HCT116 (cell line): ENCODE data around the gene RELL1. TPM values are rescaled to one million over a fixed set of nuclear protein-coding genes. Genes with fewer than 3 reads are reported as not detected.

ENCODE experiments used
- ATAC-seq: fragments of 200-7000 bp; cut with Tn5 transposase; 2 replicates; pipeline ENCODE4 v1.9.1; 2020; ENCODE audit warnings: mild to moderate bottlenecking, moderate library complexity
- BruUV-seq: library from RNA; stranded (reverse); fragments of 400-500 nt; replicated peaks from 2 replicates; lab custom pipeline; 2021; lab: Mats Ljungman, UMichigan
- CTCF ChIA-PET: fragments of 300-600 bp; sonication (Branson Sonifier 250); formaldehyde crosslinking; loops from one replicate; lab custom pipeline; 2021; ENCODE audit warnings: antibody characterized with exemption; lab: Charles Lee
- POLR2A ChIA-PET: fragments of 300-600, 350-600 bp; sonication (Branson Sonifier 250); formaldehyde crosslinking; loops from one replicate; lab custom pipeline; 2021; ENCODE audit warnings: antibody characterized with exemption; lab: Charles Lee
- RAD21 ChIA-PET, 2 experiments: fragments of 300-600 bp; sonication (Branson Sonifier 250); formaldehyde crosslinking; loops; one replicate each; lab custom pipeline; 2023; ENCODE audit warnings: low total read pairs in 2 of 2; ENCODE audit not compliant: uncharacterized antibody in 2 of 2, unreplicated experiment in 2 of 2, low non-redundant PET in 1 of 2; lab: Charles Lee
- DNase-seq: peaks from one replicate; pipeline ENCODE4 v3.0.0-alpha.2; 2010; ENCODE audit warnings: low read depth, low spot score
- H2AFZ ChIP-seq: fragments of 200-600 bp; shearing (Covaris generic), sonication (generic); 2 replicates; pipeline ENCODE4 v1.6.1; 2017; ENCODE audit warnings: low read depth, mixed run types, mixed read lengths, antibody characterized with exemption, low read length; ENCODE audit not compliant: poor library complexity, severe bottlenecking
- H3K27ac ChIP-seq: 2 replicates; pipeline ENCODE4 v1.5.1; 2012; ENCODE audit warnings: low read depth, low read length
- H3K27me3 ChIP-seq: fragments of 200-600 bp; sonication (generic); 2 replicates; pipeline ENCODE4 v1.6.1; 2016; ENCODE audit warnings: mixed run types, low read length, mixed read lengths; ENCODE audit not compliant: insufficient read depth
- H3K36me3 ChIP-seq, 2 experiments: fragments of 200-500 bp in 1 of 2; fragments of 200-600 bp in 1 of 2; sonication (Bioruptor generic) in 1 of 2; sonication (generic) in 1 of 2; 2 replicates each; pipeline versions ENCODE4 v1.5.1 to v1.6.1; 2014 to 2016; ENCODE audit warnings: low read length in 2 of 2, inconsistent platforms in 1 of 2, mixed read lengths in 1 of 2, mixed run types in 1 of 2; ENCODE audit not compliant: insufficient read depth in 2 of 2, control insufficient read depth in 1 of 2
- H3K4me1 ChIP-seq, 2 experiments: fragments of 200-600 bp in 1 of 2; sonication (generic) in 1 of 2; 2 replicates each; pipeline versions ENCODE4 v1.5.1 to v1.6.1; 2012 to 2017; ENCODE audit warnings: low read length in 2 of 2, inconsistent platforms in 1 of 2, mild to moderate bottlenecking in 1 of 2, mixed read lengths in 1 of 2, mixed run types in 1 of 2, moderate library complexity in 1 of 2; ENCODE audit not compliant: insufficient read depth in 2 of 2, control insufficient read depth in 1 of 2
- H3K4me2 ChIP-seq: fragments of 200-600 bp; sonication (generic); 2 replicates; pipeline ENCODE4 v1.6.1; 2017; ENCODE audit warnings: mixed run types, low read length, mixed read lengths
- H3K4me3 ChIP-seq, 2 experiments: fragments of 200-600 bp in 1 of 2; sonication (generic) in 1 of 2; replicated peaks in 1 of 2; 2 replicates each; pipeline ENCODE4 v1.5.1; 2011 to 2016; ENCODE audit warnings: low read length in 2 of 2, control low read depth in 1 of 2, low read depth in 1 of 2, mild to moderate bottlenecking in 1 of 2, mixed read lengths in 1 of 2, mixed run types in 1 of 2
- H3K79me2 ChIP-seq: fragments of 200-600 bp; sonication (generic); 2 replicates; pipeline ENCODE4 v1.6.1; 2017; ENCODE audit warnings: mild to moderate bottlenecking, mixed run types, low read length, moderate library complexity, mixed read lengths; ENCODE audit not compliant: insufficient read depth
- H3K9ac ChIP-seq: fragments of 200-600 bp; sonication (generic); 2 replicates; pipeline ENCODE4 v1.6.1; 2016; ENCODE audit warnings: low read length, mixed read lengths
- H3K9me2 ChIP-seq: fragments of 200-600 bp; sonication (generic), shearing (Covaris generic); 2 replicates; pipeline ENCODE4 v1.6.1; 2017; ENCODE audit warnings: mixed run types, mild to moderate bottlenecking, moderate library complexity; ENCODE audit not compliant: insufficient read depth
- H3K9me3 ChIP-seq, 2 experiments: fragments of 200-500 bp in 1 of 2; fragments of 200-600 bp in 1 of 2; sonication (Bioruptor generic) in 1 of 2; sonication (generic) in 1 of 2; 2 replicates each; pipeline ENCODE4 v1.6.1; 2014 to 2017; ENCODE audit warnings: low read length in 2 of 2, mixed read lengths in 2 of 2, inconsistent platforms in 1 of 2, low read depth in 1 of 2, mild to moderate bottlenecking in 1 of 2, mixed run types in 1 of 2, moderate library complexity in 1 of 2; ENCODE audit not compliant: control insufficient read depth in 1 of 2, insufficient read depth in 1 of 2
- H4K20me1 ChIP-seq: fragments of 200-600 bp; sonication (generic), shearing (Covaris generic); 2 replicates; pipeline ENCODE4 v1.6.1; 2017; ENCODE audit warnings: mixed run types, mild to moderate bottlenecking, moderate library complexity; ENCODE audit not compliant: insufficient read depth
- CEBPB ChIP-seq: IDR thresholded peaks from 2 replicates; pipeline ENCODE4 v1.6.1; 2012; ENCODE audit warnings: low read depth
- EGR1 ChIP-seq: IDR thresholded peaks from 2 replicates; pipeline ENCODE4 v1.6.1; 2012; ENCODE audit warnings: low read depth
- EZH2phosphoT487 ChIP-seq: fragments of 200-600 bp; IDR thresholded peaks from 2 replicates; pipeline ENCODE4 v1.6.1; 2018; ENCODE audit warnings: antibody characterized with exemption, borderline replicate concordance
- FOSL1 ChIP-seq: IDR thresholded peaks from 2 replicates; pipeline ENCODE4 v1.6.1; 2012; ENCODE audit warnings: low read depth
- JUND ChIP-seq: IDR thresholded peaks from 2 replicates; pipeline ENCODE4 v1.6.1; 2012
- RAD21 ChIP-seq: IDR thresholded peaks from 2 replicates; pipeline ENCODE4 v1.6.1; 2012; ENCODE audit warnings: low read depth, mild to moderate bottlenecking
- SIN3A ChIP-seq: IDR thresholded peaks from 2 replicates; pipeline ENCODE4 v1.6.1; 2012; ENCODE audit warnings: low read depth
- SP1 ChIP-seq: IDR thresholded peaks from 2 replicates; pipeline ENCODE4 v1.6.1; 2012; ENCODE audit warnings: low read depth
- SRF ChIP-seq: IDR thresholded peaks from 2 replicates; pipeline ENCODE4 v1.6.1; 2012; ENCODE audit warnings: low read depth
- TCF7L2 ChIP-seq: IDR thresholded peaks from 2 replicates; pipeline ENCODE4 v1.7.0; 2011; ENCODE audit warnings: borderline replicate concordance, inconsistent platforms; ENCODE audit not compliant: insufficient read depth, insufficient read length; ENCODE audit errors: extremely low read depth
- YY1 ChIP-seq: IDR thresholded peaks from 2 replicates; pipeline ENCODE4 v1.6.1; 2011; ENCODE audit warnings: low read length, low read depth, moderate library complexity, mild to moderate bottlenecking; ENCODE audit not compliant: insufficient replicate concordance; ENCODE audit errors: extremely low read depth
- ZFX ChIP-seq: fragments of 450-650 bp; IDR thresholded peaks from 2 replicates; pipeline ENCODE4 v1.6.1; 2017
- ZNF274 ChIP-seq: fragments of 200-500 bp; sonication (Bioruptor generic); IDR thresholded peaks from 2 replicates; pipeline ENCODE4 v1.6.1; 2014; ENCODE audit warnings: mild to moderate bottlenecking, low read depth, low read length, inconsistent platforms
- intact Hi-C: fragments of 100-400 bp; cut with micrococcal nuclease; formaldehyde crosslinking; loops from 2 replicates; pipeline ENCODE4 v1.10.0; 2022
- total RNA-seq: library from RNA; stranded (reverse); gene quantifications from one replicate; pipeline ENCODE4 v1.2.1, GENCODE V29; 2021; ENCODE audit not compliant: unreplicated experiment
- TF ChIP-seq, protein P1 (sequence below): IDR thresholded peaks from 2 replicates; pipeline ENCODE4 v1.6.1; 2011; ENCODE audit warnings: mild to moderate bottlenecking, low read length, moderate library complexity; ENCODE audit not compliant: insufficient replicate concordance; ENCODE audit errors: extremely low read depth
- TF ChIP-seq, protein P2 (sequence below): IDR thresholded peaks from 2 replicates; pipeline ENCODE4 v1.6.1; 2012
- TF ChIP-seq, protein P3 (sequence below): IDR thresholded peaks from 2 replicates; pipeline ENCODE4 v1.6.1; 2012; ENCODE audit warnings: low read depth
- TF ChIP-seq, protein P4 (sequence below), 3 experiments: fragments of 200-600 bp in 1 of 3; sonication (generic) in 1 of 3; IDR thresholded peaks in 2 of 3; conservative IDR thresholded peaks in 1 of 3; 2 replicates each; pipeline ENCODE4 v1.5.1; 2012 to 2017; ENCODE audit warnings: low read depth in 2 of 3, low read length in 2 of 3, antibody characterized with exemption in 1 of 3, borderline replicate concordance in 1 of 3, control low read depth in 1 of 3, mild to moderate bottlenecking in 1 of 3, mixed read lengths in 1 of 3, mixed run types in 1 of 3, moderate library complexity in 1 of 3; ENCODE audit not compliant: insufficient read depth in 1 of 3

RELL1 gene
- total RNA-seq, 1 experiment from 2014 or later = 30.2 TPM

DNA sequence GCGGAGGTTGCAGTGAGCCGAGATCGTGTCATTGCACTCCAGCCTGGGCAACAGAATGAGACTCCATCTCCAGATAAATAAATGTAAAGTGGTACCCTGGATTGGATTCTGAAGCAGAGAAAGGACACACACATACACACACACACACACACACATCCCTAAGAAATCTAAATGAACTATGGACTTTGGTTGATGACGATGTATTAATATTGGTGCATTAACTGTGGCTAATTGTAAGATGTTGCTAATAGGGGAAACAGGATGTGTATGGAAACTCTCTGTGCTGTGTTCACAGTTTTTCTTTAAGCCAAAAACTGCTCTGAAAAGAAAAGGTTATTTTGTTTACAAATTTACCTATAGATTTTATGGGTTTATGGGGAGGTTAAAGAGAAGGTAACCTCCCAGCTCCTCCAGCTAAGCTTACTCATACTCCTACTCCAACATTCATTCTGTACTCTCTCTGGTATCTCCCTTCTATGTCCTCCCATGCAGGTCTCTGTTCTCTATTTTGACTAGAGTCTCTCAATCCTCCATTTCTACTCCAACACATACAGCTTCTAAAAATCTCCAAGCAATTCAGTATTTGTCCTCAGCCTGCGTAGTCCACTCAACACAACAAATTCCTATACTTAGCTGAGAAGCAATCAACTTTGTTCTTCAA, 46.5 kb upstream of the RELL1 start (continued):
- TF ChIP-seq, protein P1, sequence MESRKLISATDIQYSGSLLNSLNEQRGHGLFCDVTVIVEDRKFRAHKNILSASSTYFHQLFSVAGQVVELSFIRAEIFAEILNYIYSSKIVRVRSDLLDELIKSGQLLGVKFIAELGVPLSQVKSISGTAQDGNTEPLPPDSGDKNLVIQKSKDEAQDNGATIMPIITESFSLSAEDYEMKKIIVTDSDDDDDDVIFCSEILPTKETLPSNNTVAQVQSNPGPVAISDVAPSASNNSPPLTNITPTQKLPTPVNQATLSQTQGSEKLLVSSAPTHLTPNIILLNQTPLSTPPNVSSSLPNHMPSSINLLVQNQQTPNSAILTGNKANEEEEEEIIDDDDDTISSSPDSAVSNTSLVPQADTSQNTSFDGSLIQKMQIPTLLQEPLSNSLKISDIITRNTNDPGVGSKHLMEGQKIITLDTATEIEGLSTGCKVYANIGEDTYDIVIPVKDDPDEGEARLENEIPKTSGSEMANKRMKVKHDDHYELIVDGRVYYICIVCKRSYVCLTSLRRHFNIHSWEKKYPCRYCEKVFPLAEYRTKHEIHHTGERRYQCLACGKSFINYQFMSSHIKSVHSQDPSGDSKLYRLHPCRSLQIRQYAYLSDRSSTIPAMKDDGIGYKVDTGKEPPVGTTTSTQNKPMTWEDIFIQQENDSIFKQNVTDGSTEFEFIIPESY = no peak
- TF ChIP-seq, protein P2, sequence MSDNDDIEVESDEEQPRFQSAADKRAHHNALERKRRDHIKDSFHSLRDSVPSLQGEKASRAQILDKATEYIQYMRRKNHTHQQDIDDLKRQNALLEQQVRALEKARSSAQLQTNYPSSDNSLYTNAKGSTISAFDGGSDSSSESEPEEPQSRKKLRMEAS = no peak
- TF ChIP-seq SP1 = no peak
- TF ChIP-seq, all 23 proteins: peak for 0

DNA sequence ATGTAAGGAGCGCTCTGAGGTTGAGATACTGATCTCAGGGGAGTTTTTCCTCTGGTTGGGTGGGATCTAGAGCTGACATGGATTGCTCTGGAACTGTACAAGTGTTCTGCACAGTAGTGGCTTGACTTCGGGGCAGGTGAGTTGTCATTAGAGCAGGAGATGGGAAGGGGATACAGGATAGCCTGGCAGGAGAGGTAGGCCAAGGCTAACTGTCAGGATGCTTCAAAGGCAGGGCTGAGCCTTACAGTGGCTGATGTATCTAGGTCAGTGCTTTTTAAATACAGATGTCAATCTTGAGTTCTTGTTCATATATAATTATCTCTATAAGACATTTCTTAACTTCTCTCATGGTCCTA, 43.5 kb upstream of the RELL1 start:
- no peak overlapping the region for H2AFZ ChIP-seq
- intact Hi-C loops = no loop called here
- no peaks in the 10 kb centered on the region for H3K9me2 ChIP-seq
- no TSS peak for BruUV-seq
- H3K79me2 ChIP-seq = no peaks in the 10 kb centered on the region
- no peaks in the 10 kb centered on the region for H3K4me1 ChIP-seq
- no peak for ATAC-seq
- H3K4me3 ChIP-seq = no peak overlapping the region
- H4K20me1 ChIP-seq = no peaks in the 10 kb centered on the region
- RAD21 ChIA-PET = no interaction called here
- H3K27ac ChIP-seq = no peak overlapping the region
- no peaks in the 10 kb centered on the region for H3K36me3 ChIP-seq
- no peaks in the 10 kb centered on the region for H3K27me3 ChIP-seq
- DNase-seq = no peak
- H3K4me2 ChIP-seq = no peak overlapping the region
- H3K9ac ChIP-seq = no peak overlapping the region
- CTCF ChIA-PET = no interaction called here
- H3K9me3 ChIP-seq = no peaks in the 10 kb centered on the region
- POLR2A ChIA-PET = no interaction called here
- TF ChIP-seq, protein P2 = no peak
- no peak for TF ChIP-seq TCF7L2
- no peak for TF ChIP-seq EZH2phosphoT487
- TF ChIP-seq CEBPB = no peak
- TF ChIP-seq SP1 = no peak
- TF ChIP-seq JUND = no peak
- TF ChIP-seq ZFX = no peak
- TF ChIP-seq YY1 = no peak
- TF ChIP-seq ZNF274 = no peak
- TF ChIP-seq EGR1 = no peak
- no peak for TF ChIP-seq RAD21
- no peak for TF ChIP-seq SIN3A
- no peak for TF ChIP-seq SRF
- TF ChIP-seq FOSL1 = no peak
- TF ChIP-seq, protein P3, sequence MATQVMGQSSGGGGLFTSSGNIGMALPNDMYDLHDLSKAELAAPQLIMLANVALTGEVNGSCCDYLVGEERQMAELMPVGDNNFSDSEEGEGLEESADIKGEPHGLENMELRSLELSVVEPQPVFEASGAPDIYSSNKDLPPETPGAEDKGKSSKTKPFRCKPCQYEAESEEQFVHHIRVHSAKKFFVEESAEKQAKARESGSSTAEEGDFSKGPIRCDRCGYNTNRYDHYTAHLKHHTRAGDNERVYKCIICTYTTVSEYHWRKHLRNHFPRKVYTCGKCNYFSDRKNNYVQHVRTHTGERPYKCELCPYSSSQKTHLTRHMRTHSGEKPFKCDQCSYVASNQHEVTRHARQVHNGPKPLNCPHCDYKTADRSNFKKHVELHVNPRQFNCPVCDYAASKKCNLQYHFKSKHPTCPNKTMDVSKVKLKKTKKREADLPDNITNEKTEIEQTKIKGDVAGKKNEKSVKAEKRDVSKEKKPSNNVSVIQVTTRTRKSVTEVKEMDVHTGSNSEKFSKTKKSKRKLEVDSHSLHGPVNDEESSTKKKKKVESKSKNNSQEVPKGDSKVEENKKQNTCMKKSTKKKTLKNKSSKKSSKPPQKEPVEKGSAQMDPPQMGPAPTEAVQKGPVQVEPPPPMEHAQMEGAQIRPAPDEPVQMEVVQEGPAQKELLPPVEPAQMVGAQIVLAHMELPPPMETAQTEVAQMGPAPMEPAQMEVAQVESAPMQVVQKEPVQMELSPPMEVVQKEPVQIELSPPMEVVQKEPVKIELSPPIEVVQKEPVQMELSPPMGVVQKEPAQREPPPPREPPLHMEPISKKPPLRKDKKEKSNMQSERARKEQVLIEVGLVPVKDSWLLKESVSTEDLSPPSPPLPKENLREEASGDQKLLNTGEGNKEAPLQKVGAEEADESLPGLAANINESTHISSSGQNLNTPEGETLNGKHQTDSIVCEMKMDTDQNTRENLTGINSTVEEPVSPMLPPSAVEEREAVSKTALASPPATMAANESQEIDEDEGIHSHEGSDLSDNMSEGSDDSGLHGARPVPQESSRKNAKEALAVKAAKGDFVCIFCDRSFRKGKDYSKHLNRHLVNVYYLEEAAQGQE = no peak
- TF ChIP-seq, protein P4, sequence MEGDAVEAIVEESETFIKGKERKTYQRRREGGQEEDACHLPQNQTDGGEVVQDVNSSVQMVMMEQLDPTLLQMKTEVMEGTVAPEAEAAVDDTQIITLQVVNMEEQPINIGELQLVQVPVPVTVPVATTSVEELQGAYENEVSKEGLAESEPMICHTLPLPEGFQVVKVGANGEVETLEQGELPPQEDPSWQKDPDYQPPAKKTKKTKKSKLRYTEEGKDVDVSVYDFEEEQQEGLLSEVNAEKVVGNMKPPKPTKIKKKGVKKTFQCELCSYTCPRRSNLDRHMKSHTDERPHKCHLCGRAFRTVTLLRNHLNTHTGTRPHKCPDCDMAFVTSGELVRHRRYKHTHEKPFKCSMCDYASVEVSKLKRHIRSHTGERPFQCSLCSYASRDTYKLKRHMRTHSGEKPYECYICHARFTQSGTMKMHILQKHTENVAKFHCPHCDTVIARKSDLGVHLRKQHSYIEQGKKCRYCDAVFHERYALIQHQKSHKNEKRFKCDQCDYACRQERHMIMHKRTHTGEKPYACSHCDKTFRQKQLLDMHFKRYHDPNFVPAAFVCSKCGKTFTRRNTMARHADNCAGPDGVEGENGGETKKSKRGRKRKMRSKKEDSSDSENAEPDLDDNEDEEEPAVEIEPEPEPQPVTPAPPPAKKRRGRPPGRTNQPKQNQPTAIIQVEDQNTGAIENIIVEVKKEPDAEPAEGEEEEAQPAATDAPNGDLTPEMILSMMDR (IDR thresholded peaks at IDR 0.05 in 2 of 3, conservative IDR thresholded peaks at IDR 0.05 in 1 of 3; ENCODE audit: borderline replicate concordance in 1 of 3, insufficient read depth in 1 of 3, low read depth in 2 of 3, low read length in 2 of 3) = no peak
